H1 (cell line): ENCODE data around the gene FMO4. TPM values are rescaled to one million over a fixed set of nuclear protein-coding genes. Genes with fewer than 3 reads are reported as not detected.

Experiments used
- CTCF ChIA-PET: fragments of 300-600 bp; sonication (Branson Sonifier 250); formaldehyde crosslinking; loops from one replicate; lab custom pipeline; 2021; ENCODE audit not compliant: partially characterized antibody; lab: Charles Lee
- POLR2A ChIA-PET: fragments of 300-600 bp; sonication (Branson Sonifier 250); formaldehyde crosslinking; loops from one replicate; lab custom pipeline; 2021; ENCODE audit warnings: inconsistent platforms; ENCODE audit not compliant: partially characterized antibody; lab: Charles Lee
- DNase-seq, 2 experiments: peaks; one replicate each; pipeline versions ENCODE4 v3.0.0 to v3.0.0-alpha.2; 2010 to 2022; ENCODE audit warnings: low spot score in 2 of 2, low read depth in 1 of 2, mixed read lengths in 1 of 2
- FAIRE-seq: peaks from 2 replicates; lab custom pipeline; 2011; peaks lifted over from hg19 to GRCh38; lab: Jason Lieb, UNC
- H2AFZ ChIP-seq: 2 replicates; pipeline ENCODE4 v1.8.1; 2012; ENCODE audit warnings: low read length, inconsistent platforms
- H2AK5ac ChIP-seq: 2 replicates; pipeline ENCODE4 v1.6.1; 2013; ENCODE audit warnings: low read depth, low read length
- H2BK120ac ChIP-seq: replicated peaks from 2 replicates; pipeline ENCODE3; 2013; ENCODE audit warnings: low read depth, low read length, inconsistent platforms
- H2BK12ac ChIP-seq: 2 replicates; pipeline ENCODE4 v1.6.1; 2013; ENCODE audit warnings: low read depth, low read length
- H2BK15ac ChIP-seq: 2 replicates; pipeline ENCODE4 v1.6.1; 2013; ENCODE audit warnings: low read length
- H2BK20ac ChIP-seq: 2 replicates; pipeline ENCODE4 v1.6.1; 2013; ENCODE audit warnings: low read length
- H2BK5ac ChIP-seq: 2 replicates; pipeline ENCODE4 v1.6.1; 2013; ENCODE audit warnings: low read depth, low read length
- H3K14ac ChIP-seq: 2 replicates; pipeline ENCODE4 v1.6.1; 2013; ENCODE audit warnings: inconsistent platforms; ENCODE audit not compliant: insufficient read length
- H3K18ac ChIP-seq: 2 replicates; pipeline ENCODE4 v1.6.1; 2013; ENCODE audit warnings: low read length; ENCODE audit errors: extremely low read depth
- H3K23ac ChIP-seq: 2 replicates; pipeline ENCODE4 v1.6.1; 2013; ENCODE audit warnings: inconsistent platforms; ENCODE audit not compliant: insufficient read length
- H3K23me2 ChIP-seq: 2 replicates; pipeline ENCODE4 v1.6.1; 2013; ENCODE audit warnings: low read depth, low read length
- H3K27ac ChIP-seq: 2 replicates; pipeline ENCODE4 v1.6.1; 2011; ENCODE audit warnings: low read depth, low read length, inconsistent platforms
- H3K27me3 ChIP-seq, 4 experiments: replicated peaks in 1 of 4; 1 replicate in 1 of 4; 2 replicates in 3 of 4; pipeline versions ENCODE4 v1.6.1 to v1.8.1; 2011 to 2013; ENCODE audit warnings: low read length in 3 of 4, mild to moderate bottlenecking in 3 of 4, inconsistent platforms in 2 of 4, mixed read lengths in 2 of 4, moderate library complexity in 1 of 4; ENCODE audit not compliant: control insufficient read depth in 3 of 4, insufficient read depth in 3 of 4; ENCODE audit errors: extremely low read depth in 1 of 4
- H3K36me3 ChIP-seq, 4 experiments: 2 replicates each; pipeline versions ENCODE4 v1.6.1 to v1.8.1; 2011 to 2013; ENCODE audit warnings: mild to moderate bottlenecking in 4 of 4, low read length in 3 of 4, moderate library complexity in 2 of 4, control low read depth in 1 of 4, inconsistent platforms in 1 of 4; ENCODE audit not compliant: insufficient read depth in 4 of 4, control insufficient read depth in 2 of 4
- H3K4ac ChIP-seq: replicated peaks from 2 replicates; pipeline ENCODE3; 2013; ENCODE audit warnings: low read length, low read depth, mixed read lengths, inconsistent platforms; ENCODE audit not compliant: insufficient read length
- H3K4me1 ChIP-seq, 4 experiments: replicated peaks in 1 of 4; 1 replicate in 1 of 4; 2 replicates in 3 of 4; pipeline versions ENCODE4 v1.6.1 to v1.8.1; 2011 to 2013; ENCODE audit warnings: low read length in 3 of 4, inconsistent platforms in 2 of 4, mixed read lengths in 1 of 4; ENCODE audit not compliant: insufficient read depth in 4 of 4, control insufficient read depth in 3 of 4
- H3K4me2 ChIP-seq, 2 experiments: 2 replicates each; pipeline versions ENCODE4 v1.6.1 to v1.8.1; 2011 to 2013; ENCODE audit warnings: low read depth in 2 of 2, low read length in 2 of 2, control low read depth in 1 of 2, inconsistent platforms in 1 of 2, mild to moderate bottlenecking in 1 of 2; ENCODE audit not compliant: insufficient read depth in 1 of 2
- H3K4me3 ChIP-seq, 4 experiments: fragments of 200-600, 300-600 bp in 1 of 4; sonication (generic), shearing (Covaris generic), sonication (Bioruptor Twin) in 1 of 4; 2 replicates each; pipeline versions ENCODE4 v1.5.1 to v1.8.1; 2011 to 2016; ENCODE audit warnings: low read length in 4 of 4, low read depth in 3 of 4, control low read depth in 2 of 4, inconsistent platforms in 2 of 4, mild to moderate bottlenecking in 2 of 4, mixed read lengths in 1 of 4, moderate library complexity in 1 of 4; ENCODE audit not compliant: insufficient read depth in 2 of 4; ENCODE audit errors: extremely low read depth in 1 of 4
- H3K56ac ChIP-seq: replicated peaks from 2 replicates; pipeline ENCODE3; 2013; ENCODE audit warnings: low read depth, mild to moderate bottlenecking, mixed read lengths, low read length, inconsistent platforms; ENCODE audit not compliant: insufficient read length
- H3K79me1 ChIP-seq: 2 replicates; pipeline ENCODE4 v1.6.1; 2013; ENCODE audit warnings: low read depth, low read length, control low read depth
- H3K79me2 ChIP-seq, 2 experiments: 2 replicates each; pipeline versions ENCODE4 v1.6.1 to v1.8.1; 2012 to 2013; ENCODE audit warnings: low read length in 2 of 2, mild to moderate bottlenecking in 2 of 2, inconsistent platforms in 1 of 2; ENCODE audit not compliant: insufficient read depth in 2 of 2, control insufficient read depth in 1 of 2
- H3K9ac ChIP-seq, 4 experiments: replicated peaks in 1 of 4; 1 replicate in 1 of 4; 2 replicates in 3 of 4; pipeline versions ENCODE4 v1.6.1 to v1.8.1; 2011 to 2013; ENCODE audit warnings: low read depth in 3 of 4, low read length in 3 of 4, control low read depth in 2 of 4, mild to moderate bottlenecking in 2 of 4, moderate library complexity in 2 of 4, inconsistent platforms in 1 of 4; ENCODE audit errors: extremely low read depth in 1 of 4
- H3K9me3 ChIP-seq, 2 experiments: 2 replicates each; pipeline versions ENCODE4 v1.6.1 to v1.8.1; 2012 to 2013; ENCODE audit warnings: mild to moderate bottlenecking in 2 of 2, moderate library complexity in 2 of 2, control low read depth in 1 of 2, inconsistent platforms in 1 of 2, low read depth in 1 of 2, low read length in 1 of 2, mixed read lengths in 1 of 2; ENCODE audit not compliant: insufficient read depth in 2 of 2
- H4K20me1 ChIP-seq, 2 experiments: replicated peaks in 1 of 2; 2 replicates each; pipeline versions ENCODE3 to v1.8.1; 2011 to 2013; ENCODE audit warnings: inconsistent platforms in 2 of 2, low read length in 2 of 2, mild to moderate bottlenecking in 1 of 2; ENCODE audit not compliant: insufficient read depth in 2 of 2, control insufficient read depth in 1 of 2
- H4K5ac ChIP-seq: 2 replicates; pipeline ENCODE4 v1.6.1; 2013; ENCODE audit warnings: low read length, low read depth, mixed read lengths, inconsistent platforms; ENCODE audit not compliant: insufficient read length
- H4K8ac ChIP-seq: 2 replicates; pipeline ENCODE4 v1.8.0; 2013; ENCODE audit warnings: mild to moderate bottlenecking, moderate library complexity, low read length, inconsistent platforms; ENCODE audit not compliant: insufficient read depth; ENCODE audit errors: extremely low read depth
- H4K91ac ChIP-seq: replicated peaks from 2 replicates; pipeline ENCODE3; 2013; ENCODE audit warnings: low read length, mixed read lengths, inconsistent platforms; ENCODE audit not compliant: insufficient read length
- CEBPB ChIP-seq: IDR thresholded peaks from 2 replicates; pipeline ENCODE4 v1.6.1; 2012; ENCODE audit warnings: low read depth, low read length
- RAD21 ChIP-seq, 2 experiments: IDR thresholded peaks in 1 of 2; conservative IDR thresholded peaks in 1 of 2; 2 replicates each; pipeline ENCODE4 v1.6.1; 2011; ENCODE audit warnings: low read depth in 2 of 2, low read length in 2 of 2, improper control_type of control experiment in 1 of 2, inconsistent platforms in 1 of 2, mild to moderate bottlenecking in 1 of 2, moderate library complexity in 1 of 2
- WGBS, 2 experiments: shearing (Covaris generic) in 1 of 2; methylation state at CpG; one replicate each; pipeline versions ENCODE4 v1.1.6 to v1.1.7; 2013 to 2015; ENCODE audit warnings: low lambda C conversion rate in 2 of 2, mixed read lengths in 2 of 2, inconsistent platforms in 1 of 2, low coverage in 1 of 2, missing lambda C conversion rate in 1 of 2; ENCODE audit not compliant: insufficient replicate concordance in 2 of 2, insufficient coverage in 1 of 2, insufficient read length in 1 of 2; ENCODE audit errors: extremely low coverage in 1 of 2, missing lambda C conversion rate in 1 of 2; 5-methylcytosine and 5-hydroxymethylcytosine counted together
- polyA plus RNA-seq, 7 experiments: library from polyadenylated mRNA; depleted of rRNA in 3 of 7; stranded (reverse) in 5 of 7; unstranded in 2 of 7; fragments of >200 nt in 5 of 7; fragments of 200-250 nt in 2 of 7; gene quantifications; 1 replicate in 5 of 7; 2 replicates in 1 of 7; 4 replicates in 1 of 7; pipeline versions ENCODE4 v1.2.1 to v1.2.3, GENCODE V29; 2011 to 2013; ENCODE audit warnings: missing spikeins in 2 of 7, mixed read lengths in 2 of 7
- total RNA-seq: library from RNA; stranded (reverse); fragmentation: NEBNext Ultra II Directional; extraction: Animal tissue kit (Norgen Biotek cat#: 25700); gene quantifications from 2 replicates; pipeline ENCODE4 v1.2.1, GENCODE V29; 2021

The FMO4 gene
- total and polyA plus RNA-seq, 2 of the 8 experiments (the other 6 are each of a cell fraction or from before 2014, with no cell fraction given): 1.5 to 2.3 TPM

- Histone ChIP-seq H4K91ac (no peak overlapping the region), H3K56ac (no peak overlapping the region), H2BK12ac (no peak overlapping the region), H3K18ac (no peak overlapping the region), H4K20me1 (no peaks in the 10 kb centered on the region), H3K23ac (no peak overlapping the region), H3K27ac (no peak overlapping the region), H2AK5ac (no peak overlapping the region), H3K4ac (no peak overlapping the region), H2BK15ac (no peak overlapping the region), H2BK5ac (no peak overlapping the region), H3K79me1 (0 out of 2 replicates have a peak, but pooled peaks cover 2% of the 10 kb centered on the region), H3K9me3 (no peaks in the 10 kb centered on the region)
- no peak for FAIRE-seq
- DNase-seq: no peak
- POLR2A ChIA-PET: no interaction called here
- TF ChIP-seq RAD21 (IDR thresholded peaks at IDR 0.05 in 1 of 2, conservative IDR thresholded peaks at IDR 0.05 in 1 of 2; ENCODE audit: low read depth in 2 of 2, low read length in 2 of 2) (no peak), CEBPB (peak; percentile 88)
- TF ChIP-seq, all 59 proteins: peak for 1
- no peak overlapping the region for H2BK120ac ChIP-seq
- no peak overlapping the region for H3K4me3 ChIP-seq
- no peaks in the 10 kb centered on the region for H3K23me2 ChIP-seq
- no peak overlapping the region for H4K8ac ChIP-seq
- H2BK20ac ChIP-seq: no peak overlapping the region
- H3K79me2 ChIP-seq: no peaks in the 10 kb centered on the region
- H4K5ac ChIP-seq: no peak overlapping the region
- CTCF ChIA-PET: interaction anchor here (0.5 to 1.5 kb wide), 3 partner anchors 29 to 71 kb away, joined by 3 to 5 read pairs (median 3); partner anchors contain the start of gene FMO4
- H3K36me3 ChIP-seq: no peaks in the 10 kb centered on the region
- H2AFZ ChIP-seq: no peak overlapping the region
- no peaks in the 10 kb centered on the region for H3K27me3 ChIP-seq
- H3K4me2 ChIP-seq: no peak overlapping the region
- H3K9ac ChIP-seq: no peak overlapping the region
- 88% methylated on average over 6 of the region's 6 CpGs; no CpG with 5 or more reads in 1 of the 2 experiments for WGBS, 2 experiments
- no peak overlapping the region for H3K14ac ChIP-seq
- no peaks in the 10 kb centered on the region for H3K4me1 ChIP-seq
These were observed 52.1 kb downstream of the FMO4 start for GRCh38 chr1:171366085-171366484.
